ENCODE results near the gene EDN2.
A peak's percentile ranks its signal among the peaks of the same experiment; 100 is the strongest.

The EDN2 gene

GRCh38 chr1:41520951-41521752, 36.7 kb upstream of the EDN2 start:
- no peak for TF ChIP-seq Cebpa-rat (IDR thresholded peaks at IDR 0.05)
- Histone ChIP-seq H3K9ac (peak overlapping the region in 2 of 11 experiments; percentile 10 to 42; a peak in 1 of 22 replicates), H3K4me2 (no peak overlapping the region; a peak in 2 of 22 replicates), H3K27ac (peak overlapping the region in 3 of 11 experiments; percentile 9 to 35 (median 10); a peak in 1 of 22 replicates), H3K4me1 (peaks cover 15 to 45% (median 31%) of the 10 kb centered on the region in 10 experiments; a peak in 19 of 20 replicates), H3K36me3 (peaks cover 0 to 57% (median 0%) of the 10 kb centered on the region in 11 experiments; a peak in 9 of 22 replicates), H4K20me1 (peaks cover 0 to 91% (median 0%) of the 10 kb centered on the region in 11 experiments; a peak in 7 of 22 replicates), H3K4me3 (no peak overlapping the region), H3K9me3 (replicated peaks in 1 of 11) (no peaks in the 10 kb centered on the region), H3K27me3 (no peaks in the 10 kb centered on the region)

- Histone ChIP-seq H3K4me1 (peaks cover 15 to 46% (median 35%) of the 10 kb centered on the region in 10 experiments; a peak in 19 of 20 replicates), H3K27me3 (no peaks in the 10 kb centered on the region), H3K4me3 (no peak overlapping the region), H3K36me3 (peaks cover 0 to 50% (median 0%) of the 10 kb centered on the region in 11 experiments; a peak in 9 of 22 replicates), H3K27ac (no peak overlapping the region), H4K20me1 (peaks cover 0 to 83% (median 0%) of the 10 kb centered on the region in 11 experiments; a peak in 7 of 22 replicates), H3K9me3 (replicated peaks in 1 of 11) (no peaks in the 10 kb centered on the region), H3K4me2 (no peak overlapping the region), H3K9ac (no peak overlapping the region)
- TF ChIP-seq Cebpa-rat (IDR thresholded peaks at IDR 0.05): no peak
Measured at GRCh38 chr1:41519667-41520066, 35.2 kb upstream of the EDN2 start.

GRCh38 chr1:41518471-41518870, 34.0 kb upstream of the EDN2 start:
- peak overlapping the region in 1 of 11 experiments; percentile 26; a peak in 1 of 22 replicates for H3K27ac ChIP-seq
- H3K27me3 ChIP-seq: no peaks in the 10 kb centered on the region
- no peak for TF ChIP-seq Cebpa-rat (IDR thresholded peaks at IDR 0.05)
- H3K4me1 ChIP-seq: peaks cover 15 to 46% (median 35%) of the 10 kb centered on the region in 10 experiments; a peak in 19 of 20 replicates
- no peak overlapping the region for H3K9ac ChIP-seq
- H3K4me3 ChIP-seq: no peak overlapping the region
- H3K4me2 ChIP-seq: peak overlapping the region in 7 of 11 experiments; percentile 17 to 49 (median 35); a peak in 9 of 22 replicates
- H3K36me3 ChIP-seq: peaks cover 0 to 46% (median 0%) of the 10 kb centered on the region in 11 experiments; a peak in 10 of 22 replicates
- peaks cover 0 to 75% (median 0%) of the 10 kb centered on the region in 11 experiments; a peak in 6 of 22 replicates for H4K20me1 ChIP-seq
- H3K9me3 ChIP-seq (replicated peaks in 1 of 11): no peaks in the 10 kb centered on the region

GRCh38 chr1:41517062-41517438, 32.6 kb upstream of the EDN2 start:
- no peak for TF ChIP-seq Cebpa-rat (IDR thresholded peaks at IDR 0.05)
- Histone ChIP-seq H3K36me3 (peaks cover 0 to 49% (median 9%) of the 10 kb centered on the region in 11 experiments; a peak in 11 of 22 replicates), H3K4me2 (peak overlapping the region; percentile 77 to 92 (median 86); a peak in 21 of 22 replicates), H3K27ac (no peak overlapping the region), H3K27me3 (no peaks in the 10 kb centered on the region), H3K9ac (peak overlapping the region in 5 of 11 experiments; percentile 50 to 69 (median 59); a peak in 4 of 22 replicates), H3K9me3 (replicated peaks in 1 of 11) (no peaks in the 10 kb centered on the region), H3K4me3 (no peak overlapping the region; a peak in 1 of 20 replicates), H4K20me1 (peaks cover 0 to 61% (median 0%) of the 10 kb centered on the region in 11 experiments; a peak in 5 of 22 replicates), H3K4me1 (peaks cover 15 to 42% (median 35%) of the 10 kb centered on the region in 10 experiments; a peak in 19 of 20 replicates)

GRCh38 chr1:41516168-41517061, 31.9 kb upstream of the EDN2 start:
- Histone ChIP-seq H3K4me1 (peaks cover 10 to 38% (median 34%) of the 10 kb centered on the region in 10 experiments; a peak in 19 of 20 replicates), H3K36me3 (peaks cover 0 to 54% (median 9%) of the 10 kb centered on the region in 11 experiments; a peak in 11 of 22 replicates), H4K20me1 (peaks cover 0 to 56% (median 0%) of the 10 kb centered on the region in 11 experiments; a peak in 5 of 22 replicates), H3K9me3 (replicated peaks in 1 of 11) (no peaks in the 10 kb centered on the region), H3K4me3 (peak overlapping the region; percentile 33 to 56 (median 47); a peak in 19 of 20 replicates), H3K9ac (peak overlapping the region in 10 of 11 experiments; percentile 0 to 69 (median 49); a peak in 18 of 22 replicates), H3K27me3 (no peaks in the 10 kb centered on the region), H3K4me2 (peak overlapping the region; percentile 77 to 92 (median 86)), H3K27ac (peak overlapping the region in 2 of 11 experiments; percentile 30 to 47; a peak in 2 of 22 replicates)
- no peak for TF ChIP-seq Cebpa-rat (IDR thresholded peaks at IDR 0.05)

- Histone ChIP-seq H3K27me3 (no peaks in the 10 kb centered on the region), H3K4me3 (no peak overlapping the region), H3K9ac (no peak overlapping the region), H3K9me3 (replicated peaks in 1 of 11) (no peaks in the 10 kb centered on the region), H3K4me1 (peaks cover 9 to 39% (median 33%) of the 10 kb centered on the region in 10 experiments; a peak in 19 of 20 replicates), H3K4me2 (peak overlapping the region; percentile 77 to 92 (median 86); a peak in 21 of 22 replicates), H3K27ac (no peak overlapping the region), H4K20me1 (peaks cover 0 to 56% (median 0%) of the 10 kb centered on the region in 11 experiments; a peak in 5 of 22 replicates), H3K36me3 (peaks cover 0 to 54% (median 9%) of the 10 kb centered on the region in 11 experiments; a peak in 12 of 22 replicates)
- TF ChIP-seq Cebpa-rat (IDR thresholded peaks at IDR 0.05): no peak
Measured at GRCh38 chr1:41515778-41516167, 31.3 kb upstream of the EDN2 start.

GRCh38 chr1:41515131-41515678, 30.7 kb upstream of the EDN2 start:
- H3K4me3 ChIP-seq: no peak overlapping the region
- no peak for TF ChIP-seq Cebpa-rat (IDR thresholded peaks at IDR 0.05)
- H3K27me3 ChIP-seq: no peaks in the 10 kb centered on the region
- no peak overlapping the region for H3K9ac ChIP-seq
- no peak overlapping the region for H3K4me2 ChIP-seq
- no peak overlapping the region for H3K27ac ChIP-seq
- H3K4me1 ChIP-seq: peaks cover 11 to 45% (median 37%) of the 10 kb centered on the region in 10 experiments
- H4K20me1 ChIP-seq: peaks cover 0 to 57% (median 4%) of the 10 kb centered on the region in 11 experiments; a peak in 6 of 22 replicates
- no peaks in the 10 kb centered on the region for H3K9me3 ChIP-seq (replicated peaks in 1 of 11)
- peaks cover 0 to 54% (median 9%) of the 10 kb centered on the region in 11 experiments; a peak in 12 of 22 replicates for H3K36me3 ChIP-seq

GRCh38 chr1:41514381-41514780, 29.9 kb upstream of the EDN2 start:
- Histone ChIP-seq H3K4me2 (no peak overlapping the region), H3K36me3 (peaks cover 0 to 54% (median 9%) of the 10 kb centered on the region in 11 experiments; a peak in 12 of 22 replicates), H3K9ac (no peak overlapping the region), H3K4me3 (no peak overlapping the region), H3K27ac (no peak overlapping the region), H3K4me1 (peaks cover 19 to 51% (median 45%) of the 10 kb centered on the region in 10 experiments), H4K20me1 (peaks cover 0 to 64% (median 4%) of the 10 kb centered on the region in 11 experiments; a peak in 8 of 22 replicates), H3K9me3 (replicated peaks in 1 of 11) (no peaks in the 10 kb centered on the region), H3K27me3 (no peaks in the 10 kb centered on the region)
- no peak for TF ChIP-seq Cebpa-rat (IDR thresholded peaks at IDR 0.05)

All from BLaER1 treated with 17β-estradiol and CSF1 and Interleukin-3, amounts not matched to agents 10 nM and 100 nM (cell line).